Activated T-helper 1 cell treated with anti-CD3 and anti-CD28 coated beads, Interleukin-12 subunit alpha, Interleukin-12 subunit beta, Interleukin-2, Interleukin-4 antibody, amounts not matched to agents 30 ng/mL and 10 ng/mL and 1 ng/mL, durations not matched to agents 14 hours and 24 hours and 36 hours (primary cell): ENCODE measurements around the gene FNDC10. TPM values are rescaled to one million over a fixed set of nuclear protein-coding genes. Genes with fewer than 3 reads are reported as not detected.
"Not testable (repeated sequence)": the region's sequence is repeated elsewhere in the genome, so short reads cannot be mapped to it uniquely, and the experiment has no call there.

Experiments
- DNase-seq: peaks from one replicate; pipeline ENCODE4 v3.0.0; 2021; ENCODE audit warnings: low spot score
- H3K27ac Mint-ChIP-seq: one replicate; pipeline ENCODE4 v1.8.0; 2021; ENCODE audit warnings: mild to moderate bottlenecking, mixed read lengths
- H3K27me3 Mint-ChIP-seq: one replicate; pipeline ENCODE4 v1.8.0; 2022; ENCODE audit warnings: mild to moderate bottlenecking, moderate library complexity, mixed read lengths; ENCODE audit not compliant: insufficient read depth
- H3K36me3 Mint-ChIP-seq: one replicate; pipeline ENCODE4 v1.8.0; 2021; ENCODE audit warnings: low read depth, mixed read lengths
- H3K4me1 Mint-ChIP-seq: one replicate; pipeline ENCODE4 v1.8.0; 2021; ENCODE audit warnings: low read depth, mixed read lengths
- H3K4me3 Mint-ChIP-seq: one replicate; pipeline ENCODE4 v1.8.0; 2021; ENCODE audit warnings: mild to moderate bottlenecking, moderate library complexity, mixed read lengths
- H3K9me3 Mint-ChIP-seq: one replicate; pipeline ENCODE4 v1.8.0; 2021; ENCODE audit warnings: mixed read lengths
- intact Hi-C: fragments of 100-400 bp; cut with micrococcal nuclease; formaldehyde crosslinking; loops from one replicate; pipeline ENCODE4 v1.15.1; 2024
- total RNA-seq: library from RNA; stranded (reverse); gene quantifications from 2 replicates; pipeline ENCODE4 v1.2.3, GENCODE V29; 2022

The FNDC10 gene
- total RNA-seq, 1 donor from 2014 or later: 14.9 TPM

DNA sequence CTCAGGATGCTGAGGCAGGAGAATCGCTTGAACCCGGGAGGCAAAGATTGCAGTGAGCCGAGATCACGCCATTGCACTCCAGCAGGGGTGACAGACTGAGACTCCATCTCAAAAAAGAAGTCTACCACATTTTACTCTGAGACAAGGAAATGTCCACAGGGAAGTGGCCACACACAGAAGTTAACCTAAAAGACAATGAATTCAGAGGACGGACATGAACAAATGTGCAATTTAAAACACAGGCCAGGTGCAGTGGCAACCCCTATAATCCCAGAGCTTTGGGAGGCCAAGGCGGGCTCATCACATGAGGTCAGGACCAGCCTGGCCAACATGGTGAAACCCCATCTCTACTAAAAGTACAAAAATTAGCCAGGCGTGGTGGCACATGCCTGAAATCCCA, 42.2 kb downstream of the FNDC10 start:
- intact Hi-C loops, H3K9me3 Mint-ChIP-seq, H3K4me3 Mint-ChIP-seq, H3K36me3 Mint-ChIP-seq, H3K27ac Mint-ChIP-seq, H3K27me3 Mint-ChIP-seq, DNase-seq, H3K4me1 Mint-ChIP-seq: not testable (repeated sequence)

DNA sequence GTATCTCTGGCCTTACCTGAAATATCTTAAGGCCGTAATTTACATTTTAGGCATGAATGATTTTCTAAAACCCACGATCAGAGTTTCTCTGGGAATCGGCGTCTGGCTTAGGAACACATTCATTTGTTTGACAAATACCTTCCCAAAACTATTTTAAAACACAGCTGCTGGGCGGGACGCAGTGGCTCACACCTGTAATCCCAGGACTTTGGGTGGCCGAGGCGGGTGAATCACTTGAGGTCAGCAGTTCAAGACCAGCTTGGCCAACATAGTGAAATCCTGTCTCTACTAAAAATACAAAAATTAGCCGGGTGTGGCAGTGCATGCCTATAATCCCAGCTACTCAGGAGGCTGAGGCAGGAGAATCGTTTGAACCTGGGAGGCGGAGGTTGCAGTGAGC, 43.0 kb downstream of the FNDC10 start:
- H3K4me1 Mint-ChIP-seq, H3K27me3 Mint-ChIP-seq, H3K9me3 Mint-ChIP-seq, H3K4me3 Mint-ChIP-seq, intact Hi-C loops, H3K27ac Mint-ChIP-seq, DNase-seq, H3K36me3 Mint-ChIP-seq: not testable (repeated sequence)

DNA sequence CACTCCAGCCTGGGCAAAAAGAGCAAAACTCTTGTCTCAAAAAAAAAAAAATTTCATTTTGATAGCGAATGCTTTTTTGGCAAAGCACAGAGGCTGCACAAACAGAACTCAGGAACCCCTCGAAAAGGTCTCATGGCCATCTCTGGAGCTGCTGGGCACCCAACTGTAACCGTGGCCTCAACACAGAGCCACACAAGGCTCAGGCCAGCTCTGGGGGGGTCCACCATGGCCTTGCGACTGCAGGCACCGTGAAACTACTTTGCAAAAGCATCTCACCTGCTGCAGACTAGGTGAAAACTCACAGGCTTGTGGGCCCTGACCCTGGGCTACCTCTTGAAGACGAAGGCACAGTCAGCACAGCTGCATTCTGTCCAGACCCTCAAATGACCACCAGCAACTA, 43.4 kb downstream of the FNDC10 start:
- Mint-ChIP-seq H3K36me3 (no peaks in the 10 kb centered on the region), H3K27ac (no peak overlapping the region), H3K4me1 (no peaks in the 10 kb centered on the region), H3K27me3 (no peaks in the 10 kb centered on the region), H3K9me3 (no peaks in the 10 kb centered on the region), H3K4me3 (no peak overlapping the region)
- intact Hi-C loops: no loop called here
- no peak for DNase-seq

DNA sequence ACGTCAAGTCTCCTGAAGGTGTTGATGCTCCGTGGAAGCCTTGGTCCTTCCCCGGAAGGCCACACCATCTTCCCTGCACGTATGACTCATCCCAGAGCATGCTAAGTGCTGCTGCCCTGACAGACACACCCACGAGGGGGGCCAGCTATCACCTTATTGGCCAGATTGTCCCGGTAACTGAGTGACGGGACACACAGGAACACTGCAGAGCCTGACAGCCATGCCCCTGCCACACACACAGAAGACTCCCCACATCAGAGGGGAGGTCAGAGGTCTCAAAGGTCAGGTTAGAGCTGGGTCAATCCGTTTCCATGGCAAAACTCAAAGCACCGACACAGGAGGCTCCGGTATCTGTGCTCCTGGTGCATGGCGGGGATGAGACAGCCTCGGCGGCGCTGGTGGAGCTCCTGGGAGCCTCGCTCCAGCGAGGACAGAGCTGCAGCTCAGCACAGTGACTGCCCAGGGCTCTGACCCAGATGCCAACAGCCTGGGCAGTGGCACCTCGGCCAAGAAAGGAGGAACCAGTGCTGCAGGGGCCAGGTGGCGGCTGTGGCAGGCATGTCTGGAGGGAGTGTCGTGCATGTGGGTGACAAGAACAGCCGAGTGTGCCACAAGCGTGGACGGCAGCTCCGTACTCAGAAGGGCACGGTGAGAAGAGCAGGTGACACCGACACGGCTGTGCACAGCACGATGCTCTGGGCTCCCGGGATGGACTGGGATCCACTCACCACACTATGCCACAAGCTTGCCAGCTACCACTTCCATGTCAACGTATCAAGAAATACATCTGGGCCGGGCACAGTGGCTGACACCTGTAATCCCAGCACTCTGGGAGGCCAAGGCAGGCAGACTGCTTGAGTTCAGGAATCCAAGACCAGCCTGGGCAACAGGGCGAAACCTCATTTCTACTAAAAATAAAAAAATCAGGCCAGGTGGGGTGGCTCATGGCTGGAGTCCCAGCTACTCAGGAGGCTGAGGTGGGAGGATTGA, 44.7 kb downstream of the FNDC10 start:
- intact Hi-C loops: no loop called here
- no peaks in the 10 kb centered on the region for H3K36me3 Mint-ChIP-seq
- DNase-seq: no peak
- no peak overlapping the region for H3K4me3 Mint-ChIP-seq
- H3K9me3 Mint-ChIP-seq: no peaks in the 10 kb centered on the region
- H3K27ac Mint-ChIP-seq: no peak overlapping the region
- no peaks in the 10 kb centered on the region for H3K27me3 Mint-ChIP-seq
- no peaks in the 10 kb centered on the region for H3K4me1 Mint-ChIP-seq

DNA sequence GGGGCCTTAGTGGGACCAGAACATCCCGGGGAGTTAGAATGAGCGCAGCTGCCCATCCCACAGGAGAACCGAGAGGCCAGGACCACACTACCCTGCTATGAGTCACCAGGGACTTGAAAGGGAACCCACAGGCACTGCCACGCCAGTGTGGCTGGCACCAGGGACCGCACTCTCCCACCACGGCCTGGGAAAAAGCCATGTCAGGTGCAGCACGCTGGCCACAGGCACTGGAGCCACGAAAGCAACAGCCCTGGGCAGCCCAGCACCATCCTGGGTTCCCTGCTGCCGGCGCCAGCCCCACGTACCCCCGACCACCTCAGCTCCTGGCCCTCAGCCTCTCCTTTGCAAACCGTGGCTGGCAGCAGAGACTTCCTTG, 45.4 kb downstream of the FNDC10 start:
- no peak for DNase-seq
- Mint-ChIP-seq H3K9me3 (no peaks in the 10 kb centered on the region), H3K4me1 (no peaks in the 10 kb centered on the region), H3K4me3 (no peak overlapping the region), H3K27ac (no peak overlapping the region), H3K36me3 (no peaks in the 10 kb centered on the region), H3K27me3 (no peaks in the 10 kb centered on the region)
- intact Hi-C loops: no loop called here

DNA sequence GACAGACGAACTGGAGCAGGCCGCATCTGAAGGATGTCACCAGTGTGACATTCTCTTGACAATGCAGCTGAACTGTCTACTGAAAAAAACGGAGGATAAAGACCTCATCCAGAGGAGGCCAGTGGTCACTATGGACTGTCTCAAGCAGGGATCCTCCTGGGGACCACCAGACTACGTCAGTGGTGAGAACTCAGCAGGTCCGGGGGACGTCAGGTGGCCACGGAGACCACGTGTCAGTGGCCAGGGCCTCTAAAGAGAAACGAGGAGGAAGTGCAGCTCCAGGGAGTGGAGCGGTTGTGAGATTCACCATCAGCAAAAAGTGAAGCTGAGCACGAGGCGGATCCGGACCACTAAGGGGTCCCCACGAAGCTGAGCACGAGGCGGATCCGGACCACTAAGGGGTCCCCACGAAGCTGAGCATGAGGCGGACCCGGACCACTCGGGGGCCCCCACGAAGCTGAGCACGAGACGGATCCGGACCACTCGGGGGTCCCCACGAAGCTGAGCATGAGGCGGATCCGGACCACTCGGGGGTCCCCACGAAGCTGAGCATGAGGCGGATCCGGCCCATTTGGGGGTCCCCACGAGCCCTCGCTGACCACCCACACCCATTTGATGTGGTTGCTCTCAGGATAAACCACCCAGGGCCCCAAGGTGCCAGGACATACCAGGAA, 46.0 kb downstream of the FNDC10 start:
- DNase-seq: no peak
- H3K4me1 Mint-ChIP-seq: no peaks in the 10 kb centered on the region
- H3K9me3 Mint-ChIP-seq: no peaks in the 10 kb centered on the region
- no peak overlapping the region for H3K4me3 Mint-ChIP-seq
- H3K27ac Mint-ChIP-seq: no peak overlapping the region
- H3K27me3 Mint-ChIP-seq: no peaks in the 10 kb centered on the region
- H3K36me3 Mint-ChIP-seq: no peaks in the 10 kb centered on the region
- intact Hi-C loops: no loop called here

DNA sequence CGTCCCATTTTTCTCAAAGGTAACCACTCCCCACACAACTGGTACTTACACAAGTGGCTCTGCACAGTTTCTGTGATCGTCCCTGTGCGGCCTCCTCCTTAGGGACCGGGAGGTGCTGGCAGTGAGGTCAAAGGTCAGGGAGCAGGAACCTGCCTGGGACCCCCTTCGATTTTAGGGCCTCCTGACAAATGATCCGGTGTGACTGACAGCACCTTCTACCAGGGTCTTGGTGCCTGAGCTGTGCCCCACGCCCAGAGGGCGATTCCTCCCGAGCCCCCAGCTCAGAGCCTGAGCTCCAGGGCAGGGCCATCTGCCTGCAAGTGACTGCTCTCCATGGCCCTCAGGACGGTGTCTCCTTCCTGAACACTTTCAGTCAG, 47.7 kb downstream of the FNDC10 start:
- Mint-ChIP-seq H3K27ac (no peak overlapping the region), H3K4me3 (no peak overlapping the region), H3K9me3 (no peaks in the 10 kb centered on the region), H3K4me1 (no peaks in the 10 kb centered on the region), H3K27me3 (no peaks in the 10 kb centered on the region), H3K36me3 (no peaks in the 10 kb centered on the region)
- intact Hi-C loops: no loop called here
- no peak for DNase-seq

DNA sequence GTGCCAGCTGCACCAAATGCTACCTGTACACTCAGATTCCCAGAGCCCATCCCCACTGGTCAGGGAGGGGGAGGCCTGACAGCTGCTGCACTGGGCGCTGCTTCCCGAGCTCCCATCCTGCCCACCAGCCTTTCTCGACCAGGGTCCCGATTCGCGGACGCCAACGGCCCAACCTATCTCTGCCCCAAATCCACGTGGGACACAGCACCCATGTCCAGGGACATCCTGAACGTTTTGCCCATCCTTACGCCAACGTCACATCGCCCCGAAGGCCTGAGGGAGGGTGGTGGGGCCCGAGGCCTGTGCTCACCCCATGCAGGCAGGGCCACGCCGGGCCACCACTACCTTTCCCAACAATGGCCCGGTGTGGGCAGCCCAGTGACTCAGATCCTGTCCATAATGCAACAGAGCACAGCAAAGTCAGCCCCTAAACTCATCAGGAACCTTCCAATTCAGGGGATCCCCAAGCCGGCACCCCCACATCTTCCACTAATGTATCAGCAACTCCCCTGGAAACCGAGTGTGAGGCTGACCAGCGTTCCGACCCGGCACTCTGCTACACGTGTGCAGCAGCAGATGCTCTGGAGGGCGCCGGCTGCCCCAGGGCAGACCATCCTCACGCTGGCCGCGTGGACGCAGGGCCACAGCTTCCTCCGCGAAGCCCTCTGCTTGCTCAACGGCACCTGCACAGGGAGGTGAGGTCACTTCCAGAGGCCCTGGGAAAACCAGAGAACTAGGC, 48.2 kb downstream of the FNDC10 start:
- no peak overlapping the region for H3K4me3 Mint-ChIP-seq
- no peak for DNase-seq
- no peaks in the 10 kb centered on the region for H3K36me3 Mint-ChIP-seq
- H3K27ac Mint-ChIP-seq: no peak overlapping the region
- intact Hi-C loops: no loop called here
- no peaks in the 10 kb centered on the region for H3K27me3 Mint-ChIP-seq
- H3K4me1 Mint-ChIP-seq: no peaks in the 10 kb centered on the region
- no peaks in the 10 kb centered on the region for H3K9me3 Mint-ChIP-seq

DNA sequence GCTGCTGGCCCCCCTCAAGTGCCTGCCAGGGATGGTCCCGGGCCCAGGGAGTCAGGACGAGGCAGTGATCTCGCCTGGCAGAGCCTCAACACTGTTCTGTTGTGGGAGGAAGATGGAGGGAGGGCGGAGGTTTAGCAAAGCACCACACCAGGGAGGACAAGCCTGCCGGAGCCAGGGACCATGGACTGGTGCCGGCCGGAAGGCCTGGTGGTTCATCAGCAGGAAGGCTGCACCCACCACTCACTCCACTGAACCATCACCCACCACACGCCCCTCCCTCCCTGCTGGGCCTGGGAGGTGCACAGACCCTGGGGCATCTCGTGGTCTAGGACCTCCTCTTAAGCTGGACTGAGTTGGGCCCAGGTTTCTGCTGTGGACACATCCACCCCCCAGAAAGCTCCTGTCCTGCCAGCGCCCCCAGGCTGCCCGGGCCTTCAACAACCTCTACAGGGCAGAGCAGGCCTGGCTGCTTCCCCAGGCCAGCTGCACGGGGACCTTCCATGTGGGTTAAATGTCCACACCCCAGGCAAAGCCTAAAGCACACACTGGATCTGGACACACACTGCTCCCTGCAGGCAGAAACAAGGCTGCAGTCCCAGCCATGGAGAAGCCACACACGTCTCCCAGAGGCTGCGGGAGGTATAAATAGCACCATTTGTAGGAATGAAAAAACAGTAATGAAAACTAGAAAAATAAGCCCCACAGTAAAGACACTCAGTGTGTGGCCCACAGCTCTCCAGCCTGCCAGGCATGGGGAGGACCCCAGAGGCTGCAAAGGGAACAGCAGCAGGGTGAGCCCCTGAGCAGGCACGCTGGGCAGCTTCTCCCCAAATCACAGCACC, 49.1 kb downstream of the FNDC10 start:
- Mint-ChIP-seq H3K9me3 (no peaks in the 10 kb centered on the region), H3K4me1 (no peaks in the 10 kb centered on the region), H3K27me3 (no peaks in the 10 kb centered on the region), H3K4me3 (no peak overlapping the region), H3K36me3 (no peaks in the 10 kb centered on the region), H3K27ac (no peak overlapping the region)
- DNase-seq: no peak
- intact Hi-C loops: no loop called here

DNA sequence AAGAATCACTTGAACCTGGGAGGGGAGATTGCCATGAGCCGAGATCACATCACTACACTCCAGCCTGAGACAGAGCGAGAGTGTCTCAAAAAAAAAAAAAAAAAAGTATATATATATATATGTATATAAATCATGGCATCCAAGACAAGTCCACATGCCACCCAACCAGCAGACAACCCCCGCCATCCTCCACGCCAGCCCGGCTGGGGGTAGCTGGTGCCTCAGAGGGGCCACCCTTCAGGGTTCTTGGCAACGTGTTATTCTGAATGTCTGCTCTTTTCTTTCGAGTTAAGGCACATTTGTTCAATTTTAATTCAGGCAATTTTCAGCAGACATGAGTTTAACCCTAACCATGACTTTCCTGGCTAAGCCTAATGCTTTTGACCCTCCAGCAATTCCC, 49.8 kb downstream of the FNDC10 start:
- H3K27me3 Mint-ChIP-seq: no peaks in the 10 kb centered on the region
- no peaks in the 10 kb centered on the region for H3K4me1 Mint-ChIP-seq
- DNase-seq: no peak
- H3K9me3 Mint-ChIP-seq: no peaks in the 10 kb centered on the region
- no peaks in the 10 kb centered on the region for H3K36me3 Mint-ChIP-seq
- H3K27ac Mint-ChIP-seq: no peak overlapping the region
- intact Hi-C loops: no loop called here
- H3K4me3 Mint-ChIP-seq: no peak overlapping the region

DNA sequence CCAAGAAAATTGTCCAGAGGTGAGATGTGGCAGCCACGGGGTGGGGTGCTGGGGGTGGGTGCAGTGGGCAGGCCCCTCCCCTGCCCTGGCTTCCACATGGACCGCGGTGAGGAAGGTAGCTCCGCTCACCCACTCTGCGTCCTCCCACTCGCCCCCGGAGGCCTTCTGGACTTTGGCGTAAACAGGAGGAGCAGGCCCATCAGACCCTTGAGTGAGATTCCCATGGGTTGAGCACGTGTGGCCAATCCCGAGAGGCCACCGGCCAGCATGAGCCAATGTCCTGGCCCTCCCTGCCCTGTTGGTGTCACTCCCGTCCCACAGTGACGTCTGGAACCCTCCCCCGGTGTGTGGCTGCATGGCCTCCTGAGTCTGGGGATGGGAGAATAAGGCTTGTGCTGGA, 51.3 kb downstream of the FNDC10 start:
- Mint-ChIP-seq H3K36me3 (peaks cover 2% of the 10 kb centered on the region), H3K4me1 (no peaks in the 10 kb centered on the region), H3K27me3 (no peaks in the 10 kb centered on the region), H3K27ac (no peak overlapping the region), H3K9me3 (no peaks in the 10 kb centered on the region), H3K4me3 (no peak overlapping the region)
- intact Hi-C loops: no loop called here
- no peak for DNase-seq
